ENCODE results near the gene CABLES2. TPM values are rescaled to one million over a fixed set of nuclear protein-coding genes. Genes with fewer than 3 reads are reported as not detected.
A peak's percentile ranks its signal among the peaks of the same experiment; 100 is the strongest.

Gene CABLES2
- total and polyA plus RNA-seq, 9 of the 15 experiments (the other 6 are each of a cell fraction or from before 2014, with no cell fraction given) = 0.46 to 4.2 (median 1.6) TPM

- CTCF ChIA-PET (ENCODE audit: low intra/inter-chr PET ratio) = no interaction called here
- no peaks in the 10 kb centered on the region for H3K27me3 ChIP-seq (ENCODE audit: control insufficient read depth in 2 of 2, insufficient read depth in 2 of 2, low read length in 2 of 2)
- peak overlapping the region in 1 of 2 experiments; percentile 39; a peak in 1 of 4 replicates for H3K9ac ChIP-seq (ENCODE audit: insufficient read depth in 1 of 2, low read depth in 2 of 2, low read length in 2 of 2)
- WGBS (ENCODE audit: insufficient coverage, low coverage, missing lambda C conversion rate) = 98% methylated on average over 6 of the region's 11 CpGs
- H2AFZ ChIP-seq (ENCODE audit: low read depth, low read length) = no peak overlapping the region
- 0 out of 2 replicates have a peak, but pooled peaks cover 3% of the 10 kb centered on the region for H4K20me1 ChIP-seq (replicated peaks; ENCODE audit: control insufficient read depth, insufficient read depth, low read length)
- DNase-seq (ENCODE audit: extremely low read depth in 1 of 4, low spot score in 3 of 4) (no peak), ATAC-seq (no peak), FAIRE-seq (no peak)
- H3K36me3 ChIP-seq (ENCODE audit: control insufficient read depth, insufficient read depth, low read length) = peaks cover 69% of the 10 kb centered on the region; the same call in 2 of the 3 replicates
- intact Hi-C loops (cut with micrococcal nuclease) (no loop called here), in situ Hi-C loops (cut with MboI) (no loop called here)
- H3K9me3 ChIP-seq (replicated peaks; ENCODE audit: control insufficient read depth, insufficient read depth, low read depth, low read length) = no peaks in the 10 kb centered on the region
- no peaks in the 10 kb centered on the region for H3K9me1 ChIP-seq (ENCODE audit: control insufficient read depth, insufficient read depth, low read length)
- POLR2A ChIA-PET = no interaction called here
- H3K79me2 ChIP-seq (ENCODE audit: control insufficient read depth, insufficient read depth, low read length) = peaks cover 53% of the 10 kb centered on the region
- TF ChIP-seq ZBTB17 (CRISPR knock-in tag; IDR thresholded peaks at IDR 0.05) = no peak
- no peak for TF ChIP-seq MIER1 (IDR thresholded peaks at IDR 0.05; ENCODE audit: low read depth)
- TF ChIP-seq CAMTA2 (CRISPR knock-in tag; conservative IDR thresholded peaks at IDR 0.05) = no peak
- no peak for TF ChIP-seq RBM39 (optimal IDR thresholded peaks at IDR 0.05; ENCODE audit: low read depth, low read length)
- no peak for TF ChIP-seq NFIX (CRISPR knock-in tag; IDR thresholded peaks at IDR 0.05; ENCODE audit: low read depth)
- TF ChIP-seq FOSL1 (tag; conservative IDR thresholded peaks at IDR 0.05) = no peak
- TF ChIP-seq YY1 (IDR thresholded peaks at IDR 0.05; ENCODE audit: borderline replicate concordance in 1 of 3, control insufficient read depth in 1 of 3, extremely low read depth in 1 of 3, insufficient read depth in 3 of 3, insufficient read length in 1 of 3, insufficient replicate concordance in 2 of 3, low read depth in 1 of 3, low read length in 2 of 3) = no peak
- TF ChIP-seq, protein P1, sequence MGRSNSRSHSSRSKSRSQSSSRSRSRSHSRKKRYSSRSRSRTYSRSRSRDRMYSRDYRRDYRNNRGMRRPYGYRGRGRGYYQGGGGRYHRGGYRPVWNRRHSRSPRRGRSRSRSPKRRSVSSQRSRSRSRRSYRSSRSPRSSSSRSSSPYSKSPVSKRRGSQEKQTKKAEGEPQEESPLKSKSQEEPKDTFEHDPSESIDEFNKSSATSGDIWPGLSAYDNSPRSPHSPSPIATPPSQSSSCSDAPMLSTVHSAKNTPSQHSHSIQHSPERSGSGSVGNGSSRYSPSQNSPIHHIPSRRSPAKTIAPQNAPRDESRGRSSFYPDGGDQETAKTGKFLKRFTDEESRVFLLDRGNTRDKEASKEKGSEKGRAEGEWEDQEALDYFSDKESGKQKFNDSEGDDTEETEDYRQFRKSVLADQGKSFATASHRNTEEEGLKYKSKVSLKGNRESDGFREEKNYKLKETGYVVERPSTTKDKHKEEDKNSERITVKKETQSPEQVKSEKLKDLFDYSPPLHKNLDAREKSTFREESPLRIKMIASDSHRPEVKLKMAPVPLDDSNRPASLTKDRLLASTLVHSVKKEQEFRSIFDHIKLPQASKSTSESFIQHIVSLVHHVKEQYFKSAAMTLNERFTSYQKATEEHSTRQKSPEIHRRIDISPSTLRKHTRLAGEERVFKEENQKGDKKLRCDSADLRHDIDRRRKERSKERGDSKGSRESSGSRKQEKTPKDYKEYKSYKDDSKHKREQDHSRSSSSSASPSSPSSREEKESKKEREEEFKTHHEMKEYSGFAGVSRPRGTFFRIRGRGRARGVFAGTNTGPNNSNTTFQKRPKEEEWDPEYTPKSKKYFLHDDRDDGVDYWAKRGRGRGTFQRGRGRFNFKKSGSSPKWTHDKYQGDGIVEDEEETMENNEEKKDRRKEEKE (IDR thresholded peaks at IDR 0.05; ENCODE audit: borderline replicate concordance in 1 of 2, control insufficient read depth in 1 of 2, low read depth in 2 of 2, low read length in 1 of 2) = no peak
- no peak for TF ChIP-seq ZNF146 (CRISPR knock-in tag; IDR thresholded peaks at IDR 0.05; ENCODE audit: unreplicated experiment)
- H3K27ac ChIP-seq (ENCODE audit: extremely low read depth, low read depth, low read length) = no peak overlapping the region
- H3K4me3 ChIP-seq = no peak overlapping the region
- BruUV-seq (replicated peaks) = no TSS peak
- peaks cover 30 to 87% of the 10 kb centered on the region in 2 experiments for H3K4me1 ChIP-seq (replicated peaks in 1 of 2; ENCODE audit: control insufficient read depth in 2 of 2, insufficient read depth in 2 of 2, low read length in 2 of 2)
- no peak overlapping the region for H3K4me2 ChIP-seq (ENCODE audit: insufficient read depth, low read length)
Observed at GRCh38 chr20:62355516-62355877, 51.6 kb downstream of the CABLES2 start.

Measured in K562 (cell line).